Sciatic nerve (tissue), 2 donors: ENCODE data around the gene SLC7A6. TPM values are rescaled to one million over a fixed set of nuclear protein-coding genes. Genes with fewer than 3 reads are reported as not detected.
A peak's percentile ranks its signal among the peaks of the same experiment; 100 is the strongest.
"Not testable (repeated sequence)": the region's sequence is repeated elsewhere in the genome, so short reads cannot be mapped to it uniquely, and the experiment has no call there.

Source experiments
- ATAC-seq: fragments of 200-7000 bp; cut with Tn5 transposase; one replicate; pipeline ENCODE4 v1.9.1; 2020; ENCODE audit warnings: mild to moderate bottlenecking, moderate library complexity
- DNase-seq: peaks from one replicate; pipeline ENCODE4 v3.0.0-alpha.2; 2020; ENCODE audit warnings: low spot score
- intact Hi-C: fragments of 100-400 bp; cut with DNase I; formaldehyde crosslinking; loops from one replicate; pipeline ENCODE4 v1.14.2; 2022
- total RNA-seq: library from RNA; stranded (reverse); fragmentation: NEBNext Ultra II Directional; extraction: Animal tissue kit (Norgen Biotek cat#: 25700); gene quantifications from one replicate; pipeline ENCODE4 v1.2.1, GENCODE V29; 2021
- donor health status: DM: no; HTN: no; CAD: no.
- donor health status: DM: no; HTN: no; CAD: no.

SLC7A6 gene
- total RNA-seq, 1 donor from 2014 or later, result 75.5 TPM

- intact Hi-C loops, result no loop called here
- DNase-seq (no peak), ATAC-seq (no peak)
These were observed 10.1 kb downstream of the SLC7A6 start for GRCh38 chr16:68274441-68274840.

GRCh38 chr16:68275611-68276191 lies 11.4 kb downstream of the SLC7A6 start:
- intact Hi-C loops, result no loop called here
- no peak for ATAC-seq

GRCh38 chr16:68276223-68276622 lies 11.9 kb downstream of the SLC7A6 start:
- no peak for DNase-seq
- intact Hi-C loops, result no loop called here
- ATAC-seq, result peak; percentile 79

More at GRCh38 chr16:68275611-68276191, 11.4 kb downstream of the SLC7A6 start:
- no peak for DNase-seq

- intact Hi-C loops, result no loop called here
- no peak for ATAC-seq
- DNase-seq, result no peak
These were observed 15.6 kb downstream of the SLC7A6 start for GRCh38 chr16:68279726-68280558.

GRCh38 chr16:68281368-68282063 lies 17.2 kb downstream of the SLC7A6 start:
- DNase-seq (no peak), ATAC-seq (no peak)
- intact Hi-C loops, result no loop called here

GRCh38 chr16:68282064-68282452 lies 17.7 kb downstream of the SLC7A6 start:
- ATAC-seq (no peak), DNase-seq (no peak)
- intact Hi-C loops, result no loop called here

GRCh38 chr16:68283346-68283745 lies 19.0 kb downstream of the SLC7A6 start:
- no peak for DNase-seq
- intact Hi-C loops, result no loop called here
- no peak for ATAC-seq

GRCh38 chr16:68283801-68284598 lies 19.7 kb downstream of the SLC7A6 start:
- intact Hi-C loops, result no loop called here
- peak; percentile 90 for ATAC-seq
- DNase-seq, result no peak

GRCh38 chr16:68284847-68285246 lies 20.5 kb downstream of the SLC7A6 start:
- DNase-seq (no peak), ATAC-seq (no peak)
- intact Hi-C loops, result no loop called here

GRCh38 chr16:68285683-68286082 lies 21.4 kb downstream of the SLC7A6 start:
- intact Hi-C loops, result no loop called here
- DNase-seq (no peak), ATAC-seq (no peak)

- DNase-seq (no peak), ATAC-seq (no peak)
- intact Hi-C loops, result no loop called here
These were observed 22.1 kb downstream of the SLC7A6 start for GRCh38 chr16:68286153-68287074.

- DNase-seq (peak; percentile 79), ATAC-seq (peak; percentile 82)
- intact Hi-C loops, result no loop called here
These were observed 23.2 kb downstream of the SLC7A6 start for GRCh38 chr16:68287276-68288251.

GRCh38 chr16:68288252-68288650 lies 23.9 kb downstream of the SLC7A6 start:
- ATAC-seq, result peak; percentile 51
- intact Hi-C loops, result no loop called here
- DNase-seq, result no peak

GRCh38 chr16:68288796-68289195 lies 24.5 kb downstream of the SLC7A6 start:
- DNase-seq, intact Hi-C loops, ATAC-seq: not testable (repeated sequence)

GRCh38 chr16:68289202-68289601 lies 24.9 kb downstream of the SLC7A6 start:
- no peak for DNase-seq
- intact Hi-C loops, result no loop called here

GRCh38 chr16:68289621-68290329 lies 25.4 kb downstream of the SLC7A6 start:
- DNase-seq, result no peak
- intact Hi-C loops, result no loop called here
- ATAC-seq, result no peak

More at GRCh38 chr16:68289202-68289601, 24.9 kb downstream of the SLC7A6 start:
- ATAC-seq, result no peak
